ENCODE measurements around the gene NEDD9. TPM values are rescaled to one million over a fixed set of nuclear protein-coding genes. Genes with fewer than 3 reads are reported as not detected.

NEDD9 gene
- total RNA-seq, 4 donors from 2014 or later, result 7.7 to 14.9 (median 10.9) TPM

GRCh38 chr6:11151488-11151887 lies 81.0 kb downstream of the NEDD9 start:
- H3K27me3 ChIP-seq, result no peaks in the 10 kb centered on the region
- no peak for TF ChIP-seq CTCF (IDR thresholded peaks at IDR 0.05)
- no peak for TF ChIP-seq POLR2A (IDR thresholded peaks at IDR 0.05)
- no peaks in the 10 kb centered on the region for H3K36me3 ChIP-seq
- intact Hi-C loops (cut with DNase I), result no loop called here
- H3K4me3 ChIP-seq, result no peak overlapping the region
- WGBS, 2 donors, result 81 to 88% methylated on average over 1 of the region's 1 CpG
- H3K4me1 ChIP-seq, result no peaks in the 10 kb centered on the region
- H3K27ac ChIP-seq, result no peak overlapping the region
- no peaks in the 10 kb centered on the region for H3K9me3 ChIP-seq
- DNase-seq, result no peak

GRCh38 chr6:11149551-11149950 lies 82.9 kb downstream of the NEDD9 start:
- TF ChIP-seq CTCF (IDR thresholded peaks at IDR 0.05) (no peak), POLR2A (IDR thresholded peaks at IDR 0.05) (no peak)
- H3K4me3 ChIP-seq, result no peak overlapping the region
- no peak overlapping the region for H3K27ac ChIP-seq
- H3K27me3 ChIP-seq, result no peaks in the 10 kb centered on the region
- no peaks in the 10 kb centered on the region for H3K36me3 ChIP-seq
- peaks cover 0 to 2% (median 0%) of the 10 kb centered on the region in 3 donors for H3K4me1 ChIP-seq
- no peak for DNase-seq
- intact Hi-C loops (cut with DNase I), result no loop called here
- no peaks in the 10 kb centered on the region for H3K9me3 ChIP-seq
- 89 to 100% methylated on average over 3 of the region's 3 CpGs for WGBS, 2 donors

DNA sequence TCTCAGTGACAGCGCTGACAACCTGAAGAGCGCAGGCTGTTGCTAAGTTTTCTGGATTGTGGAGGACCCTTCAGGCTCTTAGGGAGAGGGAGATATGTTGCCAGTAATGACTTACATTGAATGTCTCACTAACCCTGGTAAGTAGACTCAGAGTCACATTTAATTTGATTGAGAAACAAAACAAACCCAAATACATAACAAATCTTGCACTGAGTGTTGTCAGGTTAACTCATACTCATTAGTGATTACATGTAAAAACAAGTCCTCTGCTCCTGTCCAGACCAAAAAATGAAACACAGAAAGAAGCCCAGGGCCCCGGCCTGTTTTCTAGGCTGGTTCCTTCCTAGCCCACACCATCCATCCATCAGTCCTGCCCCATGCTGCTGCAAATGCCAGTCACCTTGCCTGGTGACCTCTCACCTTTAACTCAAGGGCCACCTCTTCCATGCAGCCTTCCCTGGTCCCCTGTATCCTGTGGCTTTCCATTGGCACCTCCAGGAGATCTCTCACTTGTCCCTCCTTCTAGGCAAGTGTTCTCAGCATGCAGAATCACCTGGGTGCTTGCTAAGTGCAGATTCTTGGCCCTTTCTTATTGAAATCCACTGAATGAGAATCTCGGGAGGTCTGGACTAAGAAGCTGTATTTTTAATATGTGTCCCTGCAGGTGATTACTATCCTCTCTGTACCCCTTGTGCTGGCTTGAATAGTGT lies 86.2 kb downstream of the NEDD9 start:
- Histone ChIP-seq H3K4me1 (peaks cover 4 to 18% (median 7%) of the 10 kb centered on the region in 3 donors), H3K9me3 (no peaks in the 10 kb centered on the region), H3K4me3 (no peak overlapping the region), H3K27me3 (no peaks in the 10 kb centered on the region), H3K27ac (no peak overlapping the region), H3K36me3 (no peaks in the 10 kb centered on the region)
- intact Hi-C loops (cut with DNase I), result no loop called here
- no peak for DNase-seq
- TF ChIP-seq POLR2A (IDR thresholded peaks at IDR 0.05) (no peak), CTCF (IDR thresholded peaks at IDR 0.05) (no peak)
- 74 to 78% methylated on average over 3 of the region's 4 CpGs for WGBS, 2 donors

GRCh38 chr6:11144393-11144851 lies 88.0 kb downstream of the NEDD9 start:
- intact Hi-C loops (cut with DNase I), result loop anchor here (5.0 kb wide), 1 partner anchor 353 kb away; no protein-coding TSS in a partner anchor
- H3K4me3 ChIP-seq, result no peak overlapping the region
- peaks cover 4 to 20% (median 7%) of the 10 kb centered on the region in 3 donors for H3K4me1 ChIP-seq
- TF ChIP-seq POLR2A (IDR thresholded peaks at IDR 0.05) (no peak), CTCF (IDR thresholded peaks at IDR 0.05) (peak; percentile 88 to 94 (median 90))
- peak overlapping the region in 2 of 4 donors; percentile 64 to 71 for H3K27ac ChIP-seq
- H3K27me3 ChIP-seq, result no peaks in the 10 kb centered on the region
- WGBS, 2 donors, result 20 to 29% methylated on average over 6 of the region's 6 CpGs
- DNase-seq, result peak; percentile 2
- H3K36me3 ChIP-seq, result no peaks in the 10 kb centered on the region
- no peaks in the 10 kb centered on the region for H3K9me3 ChIP-seq

Data from esophagus squamous epithelium (tissue), 5 donors.